ENCODE results near the gene SYN1.

DNA sequence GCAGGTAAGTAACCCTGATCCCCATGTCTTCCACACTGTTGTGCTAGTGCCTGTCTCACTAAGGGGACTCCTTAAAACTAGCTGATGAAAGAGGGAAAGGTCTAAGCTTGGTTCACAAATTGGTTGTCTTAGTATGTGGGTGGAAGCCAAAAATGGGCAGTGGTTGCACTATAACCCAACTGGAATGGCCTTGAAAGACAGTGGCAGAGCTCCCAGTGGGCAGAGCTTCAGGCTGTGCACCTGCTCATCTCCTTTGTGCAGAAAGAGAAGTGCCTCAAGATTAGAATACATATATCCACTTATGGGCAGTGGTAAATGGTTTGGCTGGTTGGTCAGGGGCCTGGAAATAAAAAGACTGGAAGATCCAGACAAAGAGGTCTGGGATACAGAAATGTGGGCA, 7.2 kb downstream of the SYN1 start:
- TF ChIP-seq, protein P1, sequence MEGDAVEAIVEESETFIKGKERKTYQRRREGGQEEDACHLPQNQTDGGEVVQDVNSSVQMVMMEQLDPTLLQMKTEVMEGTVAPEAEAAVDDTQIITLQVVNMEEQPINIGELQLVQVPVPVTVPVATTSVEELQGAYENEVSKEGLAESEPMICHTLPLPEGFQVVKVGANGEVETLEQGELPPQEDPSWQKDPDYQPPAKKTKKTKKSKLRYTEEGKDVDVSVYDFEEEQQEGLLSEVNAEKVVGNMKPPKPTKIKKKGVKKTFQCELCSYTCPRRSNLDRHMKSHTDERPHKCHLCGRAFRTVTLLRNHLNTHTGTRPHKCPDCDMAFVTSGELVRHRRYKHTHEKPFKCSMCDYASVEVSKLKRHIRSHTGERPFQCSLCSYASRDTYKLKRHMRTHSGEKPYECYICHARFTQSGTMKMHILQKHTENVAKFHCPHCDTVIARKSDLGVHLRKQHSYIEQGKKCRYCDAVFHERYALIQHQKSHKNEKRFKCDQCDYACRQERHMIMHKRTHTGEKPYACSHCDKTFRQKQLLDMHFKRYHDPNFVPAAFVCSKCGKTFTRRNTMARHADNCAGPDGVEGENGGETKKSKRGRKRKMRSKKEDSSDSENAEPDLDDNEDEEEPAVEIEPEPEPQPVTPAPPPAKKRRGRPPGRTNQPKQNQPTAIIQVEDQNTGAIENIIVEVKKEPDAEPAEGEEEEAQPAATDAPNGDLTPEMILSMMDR (IDR thresholded peaks at IDR 0.05) = no peak
- TF ChIP-seq POLR2A (IDR thresholded peaks at IDR 0.05) = no peak
